HCT116 (cell line): Measurements from ENCODE around the gene PHF20. TPM values are rescaled to one million over a fixed set of nuclear protein-coding genes. Genes with fewer than 3 reads are reported as not detected.
A peak's percentile ranks its signal among the peaks of the same experiment; 100 is the strongest.

Experiments used
- ATAC-seq: fragments of 200-7000 bp; cut with Tn5 transposase; 2 replicates; pipeline ENCODE4 v1.9.1; 2020; ENCODE audit warnings: mild to moderate bottlenecking, moderate library complexity
- BruUV-seq: library from RNA; stranded (reverse); fragments of 400-500 nt; replicated peaks from 2 replicates; lab custom pipeline; 2021; lab: Mats Ljungman, UMichigan
- CTCF ChIA-PET: fragments of 300-600 bp; sonication (Branson Sonifier 250); formaldehyde crosslinking; loops from one replicate; lab custom pipeline; 2021; ENCODE audit warnings: antibody characterized with exemption; lab: Charles Lee
- POLR2A ChIA-PET: fragments of 300-600, 350-600 bp; sonication (Branson Sonifier 250); formaldehyde crosslinking; loops from one replicate; lab custom pipeline; 2021; ENCODE audit warnings: antibody characterized with exemption; lab: Charles Lee
- RAD21 ChIA-PET, 2 experiments: fragments of 300-600 bp; sonication (Branson Sonifier 250); formaldehyde crosslinking; loops; one replicate each; lab custom pipeline; 2023; ENCODE audit warnings: low total read pairs in 2 of 2; ENCODE audit not compliant: uncharacterized antibody in 2 of 2, unreplicated experiment in 2 of 2, low non-redundant PET in 1 of 2; lab: Charles Lee
- DNase-seq: peaks from one replicate; pipeline ENCODE4 v3.0.0-alpha.2; 2010; ENCODE audit warnings: low read depth, low spot score
- H2AFZ ChIP-seq: fragments of 200-600 bp; shearing (Covaris generic), sonication (generic); 2 replicates; pipeline ENCODE4 v1.6.1; 2017; ENCODE audit warnings: low read depth, mixed run types, mixed read lengths, antibody characterized with exemption, low read length; ENCODE audit not compliant: poor library complexity, severe bottlenecking
- H3K27ac ChIP-seq: 2 replicates; pipeline ENCODE4 v1.5.1; 2012; ENCODE audit warnings: low read depth, low read length
- H3K27me3 ChIP-seq: fragments of 200-600 bp; sonication (generic); 2 replicates; pipeline ENCODE4 v1.6.1; 2016; ENCODE audit warnings: mixed run types, low read length, mixed read lengths; ENCODE audit not compliant: insufficient read depth
- H3K36me3 ChIP-seq, 2 experiments: fragments of 200-500 bp in 1 of 2; fragments of 200-600 bp in 1 of 2; sonication (Bioruptor generic) in 1 of 2; sonication (generic) in 1 of 2; 2 replicates each; pipeline versions ENCODE4 v1.5.1 to v1.6.1; 2014 to 2016; ENCODE audit warnings: low read length in 2 of 2, inconsistent platforms in 1 of 2, mixed read lengths in 1 of 2, mixed run types in 1 of 2; ENCODE audit not compliant: insufficient read depth in 2 of 2, control insufficient read depth in 1 of 2
- H3K4me1 ChIP-seq, 2 experiments: fragments of 200-600 bp in 1 of 2; sonication (generic) in 1 of 2; 2 replicates each; pipeline versions ENCODE4 v1.5.1 to v1.6.1; 2012 to 2017; ENCODE audit warnings: low read length in 2 of 2, inconsistent platforms in 1 of 2, mild to moderate bottlenecking in 1 of 2, mixed read lengths in 1 of 2, mixed run types in 1 of 2, moderate library complexity in 1 of 2; ENCODE audit not compliant: insufficient read depth in 2 of 2, control insufficient read depth in 1 of 2
- H3K4me2 ChIP-seq: fragments of 200-600 bp; sonication (generic); 2 replicates; pipeline ENCODE4 v1.6.1; 2017; ENCODE audit warnings: mixed run types, low read length, mixed read lengths
- H3K4me3 ChIP-seq, 2 experiments: fragments of 200-600 bp in 1 of 2; sonication (generic) in 1 of 2; replicated peaks in 1 of 2; 2 replicates each; pipeline ENCODE4 v1.5.1; 2011 to 2016; ENCODE audit warnings: low read length in 2 of 2, control low read depth in 1 of 2, low read depth in 1 of 2, mild to moderate bottlenecking in 1 of 2, mixed read lengths in 1 of 2, mixed run types in 1 of 2
- H3K79me2 ChIP-seq: fragments of 200-600 bp; sonication (generic); 2 replicates; pipeline ENCODE4 v1.6.1; 2017; ENCODE audit warnings: mild to moderate bottlenecking, mixed run types, low read length, moderate library complexity, mixed read lengths; ENCODE audit not compliant: insufficient read depth
- H3K9ac ChIP-seq: fragments of 200-600 bp; sonication (generic); 2 replicates; pipeline ENCODE4 v1.6.1; 2016; ENCODE audit warnings: low read length, mixed read lengths
- H3K9me2 ChIP-seq: fragments of 200-600 bp; sonication (generic), shearing (Covaris generic); 2 replicates; pipeline ENCODE4 v1.6.1; 2017; ENCODE audit warnings: mixed run types, mild to moderate bottlenecking, moderate library complexity; ENCODE audit not compliant: insufficient read depth
- H3K9me3 ChIP-seq, 2 experiments: fragments of 200-500 bp in 1 of 2; fragments of 200-600 bp in 1 of 2; sonication (Bioruptor generic) in 1 of 2; sonication (generic) in 1 of 2; 2 replicates each; pipeline ENCODE4 v1.6.1; 2014 to 2017; ENCODE audit warnings: low read length in 2 of 2, mixed read lengths in 2 of 2, inconsistent platforms in 1 of 2, low read depth in 1 of 2, mild to moderate bottlenecking in 1 of 2, mixed run types in 1 of 2, moderate library complexity in 1 of 2; ENCODE audit not compliant: control insufficient read depth in 1 of 2, insufficient read depth in 1 of 2
- H4K20me1 ChIP-seq: fragments of 200-600 bp; sonication (generic), shearing (Covaris generic); 2 replicates; pipeline ENCODE4 v1.6.1; 2017; ENCODE audit warnings: mixed run types, mild to moderate bottlenecking, moderate library complexity; ENCODE audit not compliant: insufficient read depth
- CBX3 ChIP-seq: IDR thresholded peaks from 2 replicates; pipeline ENCODE4 v1.6.1; 2012; ENCODE audit warnings: low read depth
- CEBPB ChIP-seq: IDR thresholded peaks from 2 replicates; pipeline ENCODE4 v1.6.1; 2012; ENCODE audit warnings: low read depth
- ELF1 ChIP-seq: IDR thresholded peaks from 2 replicates; pipeline ENCODE4 v1.6.1; 2012; ENCODE audit warnings: low read depth, borderline replicate concordance
- EZH2 ChIP-seq: fragments of 200-600 bp; sonication (generic); IDR thresholded peaks from 2 replicates; pipeline ENCODE4 v1.6.1; 2017; ENCODE audit warnings: antibody characterized with exemption, mixed run types
- EZH2phosphoT487 ChIP-seq: fragments of 200-600 bp; IDR thresholded peaks from 2 replicates; pipeline ENCODE4 v1.6.1; 2018; ENCODE audit warnings: antibody characterized with exemption, borderline replicate concordance
- FOSL1 ChIP-seq: IDR thresholded peaks from 2 replicates; pipeline ENCODE4 v1.6.1; 2012; ENCODE audit warnings: low read depth
- JUND ChIP-seq: IDR thresholded peaks from 2 replicates; pipeline ENCODE4 v1.6.1; 2012
- POLR2AphosphoS5 ChIP-seq: IDR thresholded peaks from 2 replicates; pipeline ENCODE4 v1.6.1; 2011; ENCODE audit warnings: mild to moderate bottlenecking, low read depth, low read length, moderate library complexity
- SIN3A ChIP-seq: IDR thresholded peaks from 2 replicates; pipeline ENCODE4 v1.6.1; 2012; ENCODE audit warnings: low read depth
- SP1 ChIP-seq: IDR thresholded peaks from 2 replicates; pipeline ENCODE4 v1.6.1; 2012; ENCODE audit warnings: low read depth
- TCF7L2 ChIP-seq: IDR thresholded peaks from 2 replicates; pipeline ENCODE4 v1.7.0; 2011; ENCODE audit warnings: borderline replicate concordance, inconsistent platforms; ENCODE audit not compliant: insufficient read depth, insufficient read length; ENCODE audit errors: extremely low read depth
- YY1 ChIP-seq: IDR thresholded peaks from 2 replicates; pipeline ENCODE4 v1.6.1; 2011; ENCODE audit warnings: low read length, low read depth, moderate library complexity, mild to moderate bottlenecking; ENCODE audit not compliant: insufficient replicate concordance; ENCODE audit errors: extremely low read depth
- ZFX ChIP-seq: fragments of 450-650 bp; IDR thresholded peaks from 2 replicates; pipeline ENCODE4 v1.6.1; 2017
- intact Hi-C: fragments of 100-400 bp; cut with micrococcal nuclease; formaldehyde crosslinking; loops from 2 replicates; pipeline ENCODE4 v1.10.0; 2022
- total RNA-seq: library from RNA; stranded (reverse); gene quantifications from one replicate; pipeline ENCODE4 v1.2.1, GENCODE V29; 2021; ENCODE audit not compliant: unreplicated experiment
- TF ChIP-seq, protein P1 (sequence below): IDR thresholded peaks from 2 replicates; pipeline ENCODE4 v1.6.1; 2012
- TF ChIP-seq, protein P2 (sequence below): IDR thresholded peaks from 2 replicates; pipeline ENCODE4 v1.6.1; 2012
- TF ChIP-seq, protein P3 (sequence below): IDR thresholded peaks from 2 replicates; pipeline ENCODE4 v1.6.1; 2011; ENCODE audit warnings: mild to moderate bottlenecking, low read length, moderate library complexity; ENCODE audit not compliant: insufficient replicate concordance; ENCODE audit errors: extremely low read depth

Gene PHF20
- total RNA-seq, 1 experiment from 2014 or later = 40.8 TPM

DNA sequence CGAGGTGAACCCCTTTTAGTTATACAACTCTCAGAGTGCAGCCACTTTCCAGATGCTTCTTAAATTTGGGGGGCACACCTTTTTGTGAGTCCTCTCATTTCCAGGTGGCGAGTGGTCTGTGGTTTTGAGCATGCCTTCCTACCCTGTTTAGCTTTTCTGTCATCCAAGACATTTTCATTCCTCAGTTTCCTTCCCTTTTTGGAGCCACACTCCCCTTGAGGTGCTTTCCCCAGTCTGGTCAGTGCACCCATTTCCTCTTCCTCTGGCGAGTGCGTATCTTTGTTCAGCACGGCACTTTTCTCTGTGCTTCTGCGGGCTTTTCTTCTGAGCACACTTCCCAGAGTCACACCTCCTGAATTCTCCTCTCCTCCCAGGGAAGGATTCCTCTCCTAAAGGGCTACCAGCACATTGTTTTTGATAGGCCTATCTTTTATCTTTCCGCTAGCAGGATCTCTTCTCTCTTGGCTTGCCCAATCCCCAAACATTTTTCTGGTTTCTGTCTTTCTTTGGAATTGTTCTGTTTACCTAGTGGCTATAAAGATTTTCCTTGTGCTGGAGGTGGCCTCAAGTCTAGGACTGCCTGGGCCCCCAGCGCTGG is 1.4 kb downstream of the PHF20 start:
- ChIA-PET RAD21 (no interaction called here), POLR2A (no interaction called here), CTCF (no interaction called here)
- Histone ChIP-seq H3K4me1 (peaks cover 24 to 39% of the 10 kb centered on the region in 2 experiments), H3K4me2 (peak overlapping the region; percentile 89), H4K20me1 (no peaks in the 10 kb centered on the region), H3K9ac (peak overlapping the region; percentile 86), H3K27ac (no peak overlapping the region), H3K36me3 (no peaks in the 10 kb centered on the region), H2AFZ (no peak overlapping the region), H3K9me3 (no peaks in the 10 kb centered on the region), H3K4me3 (peak overlapping the region; percentile 83 to 91; a peak in 3 of 4 replicates), H3K27me3 (no peaks in the 10 kb centered on the region), H3K79me2 (peaks cover 52% of the 10 kb centered on the region), H3K9me2 (no peaks in the 10 kb centered on the region)
- BruUV-seq = no TSS peak
- intact Hi-C loops = no loop called here
- TF ChIP-seq SP1 = no peak
- TF ChIP-seq FOSL1 = no peak
- no peak for TF ChIP-seq CBX3
- no peak for TF ChIP-seq SIN3A
- TF ChIP-seq, protein P1, sequence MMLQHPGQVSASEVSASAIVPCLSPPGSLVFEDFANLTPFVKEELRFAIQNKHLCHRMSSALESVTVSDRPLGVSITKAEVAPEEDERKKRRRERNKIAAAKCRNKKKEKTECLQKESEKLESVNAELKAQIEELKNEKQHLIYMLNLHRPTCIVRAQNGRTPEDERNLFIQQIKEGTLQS = no peak
- TF ChIP-seq, protein P2, sequence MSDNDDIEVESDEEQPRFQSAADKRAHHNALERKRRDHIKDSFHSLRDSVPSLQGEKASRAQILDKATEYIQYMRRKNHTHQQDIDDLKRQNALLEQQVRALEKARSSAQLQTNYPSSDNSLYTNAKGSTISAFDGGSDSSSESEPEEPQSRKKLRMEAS = no peak
- DNase-seq (no peak), ATAC-seq (no peak)

DNA sequence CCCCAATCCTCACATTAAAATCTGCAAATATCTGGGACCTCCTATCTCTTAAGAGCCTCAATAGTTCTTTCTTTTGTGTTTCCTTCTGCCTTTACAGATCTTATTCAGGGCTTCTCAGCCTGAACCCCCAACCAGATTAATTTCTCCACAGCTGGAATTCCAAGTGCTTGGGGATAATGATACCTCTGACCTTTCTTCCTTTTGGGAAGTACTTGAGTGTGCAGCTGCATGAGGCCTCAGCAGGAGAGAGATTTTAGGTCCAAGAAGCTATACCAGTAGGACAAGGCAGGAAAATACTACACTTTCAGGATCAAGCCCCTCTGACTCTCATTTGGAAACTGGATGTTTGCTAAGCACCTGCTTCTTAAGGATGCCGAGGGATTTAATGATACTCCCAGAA is 2.6 kb downstream of the PHF20 start:
- Histone ChIP-seq H3K27ac (no peak overlapping the region), H3K9me3 (no peaks in the 10 kb centered on the region), H3K4me3 (no peak overlapping the region), H3K27me3 (no peaks in the 10 kb centered on the region), H3K4me2 (no peak overlapping the region), H3K79me2 (peaks cover 61% of the 10 kb centered on the region), H3K9me2 (no peaks in the 10 kb centered on the region), H4K20me1 (no peaks in the 10 kb centered on the region), H2AFZ (no peak overlapping the region), H3K9ac (no peak overlapping the region), H3K36me3 (no peaks in the 10 kb centered on the region), H3K4me1 (peaks cover 17 to 28% of the 10 kb centered on the region in 2 experiments)
- ChIA-PET CTCF (no interaction called here), RAD21 (no interaction called here), POLR2A (no interaction called here)
- no TSS peak for BruUV-seq
- intact Hi-C loops = no loop called here
- ATAC-seq (no peak), DNase-seq (no peak)
- no peak for TF ChIP-seq ELF1
- TF ChIP-seq EZH2 = no peak
- TF ChIP-seq TCF7L2 = no peak
- no peak for TF ChIP-seq EZH2phosphoT487
- no peak for TF ChIP-seq JUND
- TF ChIP-seq, protein P1 = no peak
- TF ChIP-seq CEBPB = no peak
- TF ChIP-seq POLR2AphosphoS5 = no peak
- TF ChIP-seq ZFX = no peak
- TF ChIP-seq CBX3 = no peak
- no peak for TF ChIP-seq YY1
- TF ChIP-seq, protein P3, sequence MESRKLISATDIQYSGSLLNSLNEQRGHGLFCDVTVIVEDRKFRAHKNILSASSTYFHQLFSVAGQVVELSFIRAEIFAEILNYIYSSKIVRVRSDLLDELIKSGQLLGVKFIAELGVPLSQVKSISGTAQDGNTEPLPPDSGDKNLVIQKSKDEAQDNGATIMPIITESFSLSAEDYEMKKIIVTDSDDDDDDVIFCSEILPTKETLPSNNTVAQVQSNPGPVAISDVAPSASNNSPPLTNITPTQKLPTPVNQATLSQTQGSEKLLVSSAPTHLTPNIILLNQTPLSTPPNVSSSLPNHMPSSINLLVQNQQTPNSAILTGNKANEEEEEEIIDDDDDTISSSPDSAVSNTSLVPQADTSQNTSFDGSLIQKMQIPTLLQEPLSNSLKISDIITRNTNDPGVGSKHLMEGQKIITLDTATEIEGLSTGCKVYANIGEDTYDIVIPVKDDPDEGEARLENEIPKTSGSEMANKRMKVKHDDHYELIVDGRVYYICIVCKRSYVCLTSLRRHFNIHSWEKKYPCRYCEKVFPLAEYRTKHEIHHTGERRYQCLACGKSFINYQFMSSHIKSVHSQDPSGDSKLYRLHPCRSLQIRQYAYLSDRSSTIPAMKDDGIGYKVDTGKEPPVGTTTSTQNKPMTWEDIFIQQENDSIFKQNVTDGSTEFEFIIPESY = no peak
